MM.1S (cell line): ENCODE data around the gene PLCXD3.

ENCODE experiments used
- DNase-seq: peaks from one replicate; pipeline ENCODE4 v3.0.0-alpha.2; 2015
- H2AFZ ChIP-seq: fragments of 300-600 bp; sonication (generic); 2 replicates; pipeline ENCODE4 v1.6.0; 2016; ENCODE audit warnings: antibody characterized with exemption, low read length
- H3F3A ChIP-seq: fragments of 300-600 bp; sonication (generic); 2 replicates; pipeline ENCODE4 v1.6.1; 2016; ENCODE audit warnings: mild to moderate bottlenecking, antibody characterized with exemption, low read length, moderate library complexity, mixed read lengths; ENCODE audit not compliant: insufficient read depth
- H3K27ac ChIP-seq: fragments of 300-600 bp; sonication (generic); 2 replicates; pipeline ENCODE4 v1.5.1; 2016; ENCODE audit warnings: mild to moderate bottlenecking, low read length
- H3K27me3 ChIP-seq: fragments of 300-600 bp; sonication (generic); replicated peaks from 2 replicates; pipeline ENCODE4 v1.6.0; 2016; ENCODE audit warnings: low read length; ENCODE audit not compliant: insufficient read depth
- H3K36me3 ChIP-seq: fragments of 300-600 bp; sonication (generic); replicated peaks from 2 replicates; pipeline ENCODE4 v1.6.1; 2016; ENCODE audit warnings: mild to moderate bottlenecking, low read length, mixed read lengths; ENCODE audit not compliant: insufficient read depth
- H3K4me1 ChIP-seq: fragments of 300-600 bp; sonication (generic); 2 replicates; pipeline ENCODE4 v1.6.1; 2016; ENCODE audit warnings: low read length, mixed read lengths
- H3K4me2 ChIP-seq: fragments of 300-600 bp; sonication (generic); 2 replicates; pipeline ENCODE4 v1.6.0; 2016; ENCODE audit warnings: low read depth, low read length
- H3K4me3 ChIP-seq: fragments of 300-600 bp; sonication (generic); 2 replicates; pipeline ENCODE4 v1.5.1; 2016; ENCODE audit warnings: low read length, mixed read lengths
- H3K79me2 ChIP-seq: fragments of 300-600 bp; sonication (generic); 2 replicates; pipeline ENCODE4 v1.6.1; 2016; ENCODE audit warnings: mixed run types, low read length, mixed read lengths
- H3K9ac ChIP-seq: fragments of 300-600 bp; sonication (generic); 2 replicates; pipeline ENCODE4 v1.6.1; 2016; ENCODE audit warnings: low read length, mixed read lengths
- H3K9me2 ChIP-seq: fragments of 300-600 bp; sonication (generic); replicated peaks from 2 replicates; pipeline ENCODE4 v1.6.1; 2016; ENCODE audit warnings: mild to moderate bottlenecking, low read length, mixed read lengths; ENCODE audit not compliant: insufficient read depth
- H3K9me3 ChIP-seq: fragments of 300-600 bp; sonication (generic); replicated peaks from 2 replicates; pipeline ENCODE4 v1.6.1; 2016; ENCODE audit warnings: mild to moderate bottlenecking, low read length, mixed read lengths; ENCODE audit not compliant: insufficient read depth
- H4K20me1 ChIP-seq: fragments of 300-600 bp; sonication (generic); 2 replicates; pipeline ENCODE4 v1.6.1; 2016; ENCODE audit warnings: mild to moderate bottlenecking, low read length, moderate library complexity, mixed read lengths; ENCODE audit not compliant: insufficient read depth
- CTCF ChIP-seq: fragments of 300-600 bp; sonication (generic); IDR thresholded peaks from 2 replicates; pipeline ENCODE4 v1.5.1; 2016; ENCODE audit warnings: antibody characterized with exemption, low read length, mixed read lengths
- EZH2 ChIP-seq: fragments of 300-600 bp; sonication (generic); optimal IDR thresholded peaks from 2 replicates; pipeline ENCODE3; 2017; ENCODE audit warnings: low read depth, mild to moderate bottlenecking, antibody characterized with exemption, low read length, mixed read lengths
- EZH2phosphoT487 ChIP-seq: fragments of 300-600 bp; sonication (generic); IDR thresholded peaks from 2 replicates; pipeline ENCODE4 v1.6.1; 2018; ENCODE audit warnings: antibody characterized with exemption, low read length

PLCXD3 gene

GRCh38 chr5:41510176-41510831, at the start of gene PLCXD3:
Gene PLCXD3, minus strand, starts transcription at chr5:41510601. Its CDS starts 75 bp downstream, at chr5:41510526.
- H3K9me2 ChIP-seq = no peaks in the 10 kb centered on the region
- H3F3A ChIP-seq = no peaks in the 10 kb centered on the region
- TF ChIP-seq EZH2 (no peak), EZH2phosphoT487 (no peak), CTCF (no peak)
- no peak within 1 kb of the TSS for H3K9ac ChIP-seq
- no peak within 1 kb of the TSS for H3K4me2 ChIP-seq
- no peak within 1 kb of the TSS for H3K27ac ChIP-seq
- H3K79me2 ChIP-seq = no peaks in the 10 kb centered on the region
- no peaks in the 10 kb centered on the region for H3K36me3 ChIP-seq
- H3K4me1 ChIP-seq = no peaks in the 10 kb centered on the region
- H3K27me3 ChIP-seq = no peaks in the 10 kb centered on the region
- no peak for DNase-seq
- H2AFZ ChIP-seq = no peak within 1 kb of the TSS
- H3K9me3 ChIP-seq = no peaks in the 10 kb centered on the region
- no peaks in the 10 kb centered on the region for H4K20me1 ChIP-seq
- no peak within 1 kb of the TSS for H3K4me3 ChIP-seq

- TF ChIP-seq EZH2phosphoT487 = no peak
- no peak for TF ChIP-seq EZH2
- TF ChIP-seq CTCF = no peak
These were observed 48.8 kb upstream of the PLCXD3 start for GRCh38 chr5:41559184-41559583.

GRCh38 chr5:41558295-41558694, 47.9 kb upstream of the PLCXD3 start:
- H3K4me3 ChIP-seq = no peak overlapping the region
- no peaks in the 10 kb centered on the region for H3K79me2 ChIP-seq
- H3K9me2 ChIP-seq = no peaks in the 10 kb centered on the region
- H3K9ac ChIP-seq = no peak overlapping the region
- H3K4me1 ChIP-seq = no peaks in the 10 kb centered on the region
- no peak overlapping the region for H2AFZ ChIP-seq
- no peaks in the 10 kb centered on the region for H3K36me3 ChIP-seq
- no peak for DNase-seq
- no peak for TF ChIP-seq CTCF
- no peak for TF ChIP-seq EZH2phosphoT487
- TF ChIP-seq EZH2 = no peak
- no peaks in the 10 kb centered on the region for H3K9me3 ChIP-seq
- no peak overlapping the region for H3K4me2 ChIP-seq
- no peaks in the 10 kb centered on the region for H3F3A ChIP-seq
- no peak overlapping the region for H3K27ac ChIP-seq
- no peaks in the 10 kb centered on the region for H3K27me3 ChIP-seq
- H4K20me1 ChIP-seq = no peaks in the 10 kb centered on the region

More at GRCh38 chr5:41559184-41559583, 48.8 kb upstream of the PLCXD3 start:
- Histone ChIP-seq H3K9me2 (no peaks in the 10 kb centered on the region), H3K79me2 (no peaks in the 10 kb centered on the region), H3K9me3 (no peaks in the 10 kb centered on the region), H3K27me3 (no peaks in the 10 kb centered on the region), H4K20me1 (no peaks in the 10 kb centered on the region), H2AFZ (no peak overlapping the region), H3K4me1 (no peaks in the 10 kb centered on the region), H3K36me3 (no peaks in the 10 kb centered on the region), H3F3A (no peaks in the 10 kb centered on the region), H3K9ac (no peak overlapping the region), H3K4me3 (no peak overlapping the region), H3K4me2 (no peak overlapping the region), H3K27ac (no peak overlapping the region)
- DNase-seq = no peak
